Measurements from ENCODE around the gene MYCBP. TPM values are rescaled to one million over a fixed set of nuclear protein-coding genes. Genes with fewer than 3 reads are reported as not detected.

The MYCBP gene
- total and polyA plus RNA-seq, 2 of the 8 experiments (the other 6 are each of a cell fraction or from before 2014, with no cell fraction given), result 22.4 to 38.2 TPM

- POLR2A ChIA-PET (ENCODE audit: partially characterized antibody), result interaction anchor here (0.7 kb wide), 1 partner anchor 126 kb away, joined by 3 read pairs; no protein-coding TSS in a partner anchor
- H3K4me1 ChIP-seq (replicated peaks in 1 of 4; ENCODE audit: control insufficient read depth in 3 of 4, insufficient read depth in 4 of 4, low read length in 3 of 4), result no peaks in the 10 kb centered on the region
- no peak for TF ChIP-seq RBBP5 (IDR thresholded peaks at IDR 0.05; ENCODE audit: borderline replicate concordance, low read depth, low read length)
- no peak for TF ChIP-seq BCL11A (IDR thresholded peaks at IDR 0.05; ENCODE audit: low read depth in 2 of 2, low read length in 2 of 2)
Observed at GRCh38 chr1:38867208-38867607, 5.9 kb downstream of the MYCBP start.

More at GRCh38 chr1:38867208-38867607, 5.9 kb downstream of the MYCBP start:
- H3K27me3 ChIP-seq (replicated peaks in 1 of 4; ENCODE audit: control insufficient read depth in 3 of 4, extremely low read depth in 1 of 4, insufficient read depth in 3 of 4, low read length in 3 of 4), result no peaks in the 10 kb centered on the region
- FAIRE-seq (no peak), DNase-seq (ENCODE audit: low read depth in 1 of 2, low spot score in 2 of 2) (no peak)
- H4K5ac ChIP-seq (ENCODE audit: insufficient read length, low read depth, low read length), result no peak overlapping the region
- H3K27ac ChIP-seq (ENCODE audit: low read depth, low read length), result no peak overlapping the region
- no peak overlapping the region for H3K4me2 ChIP-seq (ENCODE audit: insufficient read depth in 1 of 2, low read depth in 2 of 2, low read length in 2 of 2)
- no peak overlapping the region for H2BK120ac ChIP-seq (replicated peaks; ENCODE audit: low read depth, low read length)
- no peak overlapping the region for H2BK12ac ChIP-seq (ENCODE audit: low read depth, low read length)
- H3K79me2 ChIP-seq (ENCODE audit: control insufficient read depth in 1 of 2, insufficient read depth in 2 of 2, low read length in 2 of 2), result peaks cover 4 to 10% of the 10 kb centered on the region in 2 experiments; a peak in 2 of 4 replicates
- no peak overlapping the region for H2BK5ac ChIP-seq (ENCODE audit: low read depth, low read length)
- no peaks in the 10 kb centered on the region for H3K9me3 ChIP-seq (ENCODE audit: insufficient read depth in 2 of 2, low read depth in 1 of 2, low read length in 1 of 2)
- H3K9ac ChIP-seq (replicated peaks in 1 of 4; ENCODE audit: extremely low read depth in 1 of 4, low read depth in 3 of 4, low read length in 3 of 4), result no peak overlapping the region
- H3K56ac ChIP-seq (replicated peaks; ENCODE audit: insufficient read length, low read depth, low read length), result no peak overlapping the region
- peaks cover 4% of the 10 kb centered on the region; the same call in 1 of the 2 replicates for H3K79me1 ChIP-seq (ENCODE audit: low read depth, low read length)
- no peak overlapping the region for H3K14ac ChIP-seq (ENCODE audit: insufficient read length)
- no peak overlapping the region for H2AFZ ChIP-seq (ENCODE audit: low read length)
- H4K20me1 ChIP-seq (replicated peaks in 1 of 2; ENCODE audit: control insufficient read depth in 1 of 2, insufficient read depth in 2 of 2, low read length in 2 of 2), result peaks cover 0 to 1% of the 10 kb centered on the region in 2 experiments
- no peak overlapping the region for H4K8ac ChIP-seq (ENCODE audit: extremely low read depth, insufficient read depth, low read length)
- CTCF ChIA-PET (ENCODE audit: partially characterized antibody), result interaction anchor here (1.0 kb wide), 1 partner anchor 11 kb away, joined by 3 read pairs; no protein-coding TSS in a partner anchor
- H2BK15ac ChIP-seq (ENCODE audit: low read length), result no peak overlapping the region
- no peak overlapping the region for H3K23ac ChIP-seq (ENCODE audit: insufficient read length)
- no peak overlapping the region for H3K18ac ChIP-seq (ENCODE audit: extremely low read depth, low read length)
- no peak overlapping the region for H2BK20ac ChIP-seq (ENCODE audit: low read length)
- H3K4ac ChIP-seq (replicated peaks; ENCODE audit: insufficient read length, low read depth, low read length), result no peak overlapping the region
- no peaks in the 10 kb centered on the region; the same call in 1 of the 2 replicates for H3K23me2 ChIP-seq (ENCODE audit: low read depth, low read length)
- H2AK5ac ChIP-seq (ENCODE audit: low read depth, low read length), result no peak overlapping the region
- no peak overlapping the region for H4K91ac ChIP-seq (replicated peaks; ENCODE audit: insufficient read length, low read length)
- 98% methylated on average over 6 of the region's 8 CpGs; no CpG with 5 or more reads in 1 of the 2 experiments for WGBS, 2 experiments (ENCODE audit: extremely low coverage in 1 of 2, insufficient coverage in 1 of 2, insufficient read length in 1 of 2, insufficient replicate concordance in 2 of 2, low coverage in 1 of 2, low lambda C conversion rate in 2 of 2, missing lambda C conversion rate in 1 of 2)
- H3K36me3 ChIP-seq (ENCODE audit: control insufficient read depth in 2 of 4, insufficient read depth in 4 of 4, low read length in 3 of 4), result peaks cover 0 to 17% (median 5%) of the 10 kb centered on the region in 4 experiments; a peak in 3 of 8 replicates
- H3K4me3 ChIP-seq (ENCODE audit: extremely low read depth in 1 of 4, insufficient read depth in 2 of 4, low read depth in 3 of 4, low read length in 4 of 4), result no peak overlapping the region
